BLaER1 (cell line): ENCODE results near the gene PSG4.

Experiments
- H3K27ac ChIP-seq: shearing (Covaris generic); formaldehyde crosslinking; 2 replicates; pipeline ENCODE4 v1.8.1; 2022
- H3K27me3 ChIP-seq: shearing (Covaris generic); formaldehyde crosslinking; 2 replicates; pipeline ENCODE4 v1.8.1; 2022
- H3K36me3 ChIP-seq: shearing (Covaris generic); formaldehyde crosslinking; 2 replicates; pipeline ENCODE4 v1.8.1; 2022
- H3K4me1 ChIP-seq: shearing (Covaris generic); formaldehyde crosslinking; 2 replicates; pipeline ENCODE4 v1.8.1; 2022
- H3K4me2 ChIP-seq: shearing (Covaris generic); formaldehyde crosslinking; 2 replicates; pipeline ENCODE4 v1.8.1; 2022
- H3K4me3 ChIP-seq: shearing (Covaris generic); formaldehyde crosslinking; 2 replicates; pipeline ENCODE4 v1.8.1; 2022
- H3K9ac ChIP-seq: shearing (Covaris generic); formaldehyde crosslinking; 2 replicates; pipeline ENCODE4 v1.8.1; 2022
- H3K9me3 ChIP-seq: shearing (Covaris generic); formaldehyde crosslinking; 2 replicates; pipeline ENCODE4 v1.8.1; 2022
- H4K20me1 ChIP-seq: shearing (Covaris generic); formaldehyde crosslinking; 2 replicates; pipeline ENCODE4 v1.8.1; 2022
- Cebpa-rat ChIP-seq: shearing (Covaris generic); IDR thresholded peaks from 2 replicates; pipeline ENCODE4 v1.8.1; 2022

The PSG4 gene

DNA sequence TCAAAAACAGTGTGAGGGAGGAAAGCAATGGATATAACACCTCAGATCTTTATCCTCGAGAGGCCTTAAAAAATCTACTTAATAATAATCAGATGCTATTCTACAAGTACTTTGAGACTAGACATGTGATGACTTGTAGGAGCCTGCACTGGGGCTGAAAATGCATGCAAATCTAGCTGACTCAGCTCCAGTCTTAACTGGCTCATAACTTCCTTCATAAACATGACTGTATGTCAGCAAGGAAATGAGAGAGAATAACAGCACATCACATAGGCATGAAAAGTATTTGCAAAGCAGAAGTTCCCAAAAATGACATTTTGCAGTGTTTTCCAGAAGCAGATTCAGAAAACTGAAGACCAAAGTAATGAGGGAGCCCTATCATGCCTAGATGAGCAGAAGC lies 57.2 kb downstream of the PSG4 start:
- TF ChIP-seq Cebpa-rat, result no peak
- Histone ChIP-seq H3K4me3 (no peak overlapping the region), H3K4me2 (no peak overlapping the region), H3K4me1 (peaks cover 5% of the 10 kb centered on the region; the same call in 1 of the 2 replicates), H3K36me3 (no peaks in the 10 kb centered on the region), H3K9me3 (no peaks in the 10 kb centered on the region), H3K27me3 (no peaks in the 10 kb centered on the region), H3K27ac (no peak overlapping the region), H4K20me1 (no peaks in the 10 kb centered on the region), H3K9ac (no peak overlapping the region)
